NCI-H2227 (cell line): Measurements from ENCODE around the gene MC5R.
A peak's percentile ranks its signal among the peaks of the same experiment; 100 is the strongest.

Source experiments
- DNase-seq: peaks from one replicate; lab custom pipeline; 2025; ENCODE audit not compliant: unreplicated experiment; lab: John Stamatoyannopoulos, UW

The MC5R gene

DNA sequence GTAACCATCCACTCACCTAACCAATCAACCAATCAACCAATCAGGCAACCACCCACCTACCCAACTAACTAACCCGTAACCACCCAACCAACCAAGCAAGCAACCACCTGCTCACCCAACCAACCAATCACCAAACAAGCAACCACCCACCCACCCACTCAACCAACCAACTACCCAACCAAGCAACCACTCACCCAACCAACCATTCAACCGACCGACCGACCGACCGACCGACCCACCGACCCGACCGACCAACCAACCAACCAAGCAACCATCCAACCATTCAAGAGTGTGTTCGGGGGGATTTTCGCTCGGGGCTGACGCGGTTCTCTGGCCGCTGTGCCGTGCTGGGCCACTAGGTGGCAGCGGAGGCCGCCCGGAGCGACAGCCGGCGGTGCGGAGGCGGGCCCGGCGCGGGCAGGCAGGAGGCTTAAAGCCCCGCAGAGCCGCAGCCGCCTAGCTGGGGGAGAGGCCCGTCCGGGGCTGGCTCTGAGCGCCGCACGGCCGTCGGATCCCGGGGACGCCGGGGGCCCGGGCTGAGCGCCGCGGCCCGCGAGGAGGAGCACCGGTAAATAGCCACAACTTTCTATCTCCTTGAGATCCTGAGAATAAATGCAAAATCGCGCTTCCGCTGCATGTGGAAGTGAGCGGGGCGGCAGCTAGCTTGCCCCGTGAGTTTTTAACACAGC, at the start of gene MC5R:
Gene MC5R, plus strand, starts transcription at position 443 of the 689 bp plus-strand sequence. CDS start 1,617 bp downstream, outside the sequence.
- DNase-seq: peak; percentile 78

DNA sequence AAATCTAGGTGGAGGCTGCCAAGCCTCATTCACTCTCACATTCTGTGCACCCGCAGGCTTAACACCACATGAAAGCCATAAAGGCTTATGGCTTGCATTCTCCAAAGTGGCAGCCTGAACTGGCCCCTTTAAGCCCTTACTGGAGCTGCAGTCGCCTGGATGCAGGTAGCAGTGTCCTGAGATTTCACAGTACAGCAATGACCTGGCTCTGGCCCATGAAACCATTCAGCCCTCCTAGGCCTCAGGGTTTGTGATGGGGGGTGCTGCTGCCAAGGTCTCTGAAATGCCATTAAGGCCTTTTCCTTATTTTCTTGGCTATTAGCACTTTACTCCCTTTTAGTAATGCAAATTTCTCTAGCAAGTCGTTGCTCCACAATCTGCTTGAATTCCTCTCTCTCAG, 48.9 kb upstream of the MC5R start:
- no peak for DNase-seq

DNA sequence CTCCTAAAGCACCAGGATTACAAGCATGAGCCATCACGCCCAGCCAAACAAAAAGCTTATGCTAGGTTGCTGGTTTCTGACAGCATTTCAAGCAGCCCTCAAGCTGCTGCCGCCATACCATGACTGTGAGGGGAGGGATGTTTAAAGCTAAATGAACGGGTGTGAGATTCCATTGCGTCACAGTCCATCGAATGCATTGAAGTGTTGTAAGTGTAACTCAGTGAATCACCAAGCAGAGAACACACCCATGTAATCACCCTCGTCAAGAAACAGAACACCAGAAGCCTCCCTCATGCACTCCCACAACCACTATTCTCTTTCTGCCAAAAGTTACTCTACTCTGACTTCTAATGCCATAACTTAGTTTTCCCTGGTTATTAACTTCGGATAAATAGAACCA, 32.8 kb upstream of the MC5R start:
- no peak for DNase-seq

DNA sequence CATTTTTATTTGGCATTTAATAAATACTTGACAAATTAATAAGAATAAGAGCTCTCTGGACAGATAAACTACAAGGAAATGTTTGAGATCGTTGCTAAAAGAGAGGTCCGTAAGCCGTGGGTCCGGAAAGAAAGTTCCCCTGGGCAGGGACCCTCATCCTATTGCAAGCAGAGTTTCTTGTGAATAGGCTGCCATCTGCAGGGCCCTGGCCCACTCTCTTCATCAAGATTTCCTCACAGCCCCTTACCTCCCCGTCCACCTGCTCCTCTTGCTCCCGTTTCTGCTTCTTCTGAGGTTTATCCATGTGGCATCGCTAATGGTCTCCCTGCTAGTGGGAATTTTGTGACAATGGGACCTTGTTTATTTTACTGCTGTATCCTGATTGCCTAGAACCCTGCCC, 30.1 kb upstream of the MC5R start:
- no peak for DNase-seq

DNA sequence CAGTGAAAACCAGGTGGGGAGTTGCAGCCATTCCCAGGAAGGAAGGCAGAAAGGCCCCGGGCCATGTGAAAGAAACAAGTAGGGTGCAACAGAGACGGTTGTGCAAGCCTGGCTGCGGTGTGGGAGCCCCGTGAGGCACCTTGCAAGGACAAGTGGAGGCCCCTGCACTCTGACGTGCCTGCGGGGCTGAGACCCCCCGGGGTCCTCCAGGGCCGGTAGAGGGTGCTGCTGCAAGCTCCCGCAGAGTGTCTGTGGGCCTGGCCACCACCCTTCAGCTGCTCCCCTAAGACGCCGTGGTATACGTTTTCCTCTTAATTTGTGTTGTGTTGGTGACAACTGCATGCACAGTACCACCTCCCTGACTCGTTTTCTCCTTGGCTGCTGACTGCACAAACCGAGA, 27.4 kb upstream of the MC5R start:
- DNase-seq: no peak

DNA sequence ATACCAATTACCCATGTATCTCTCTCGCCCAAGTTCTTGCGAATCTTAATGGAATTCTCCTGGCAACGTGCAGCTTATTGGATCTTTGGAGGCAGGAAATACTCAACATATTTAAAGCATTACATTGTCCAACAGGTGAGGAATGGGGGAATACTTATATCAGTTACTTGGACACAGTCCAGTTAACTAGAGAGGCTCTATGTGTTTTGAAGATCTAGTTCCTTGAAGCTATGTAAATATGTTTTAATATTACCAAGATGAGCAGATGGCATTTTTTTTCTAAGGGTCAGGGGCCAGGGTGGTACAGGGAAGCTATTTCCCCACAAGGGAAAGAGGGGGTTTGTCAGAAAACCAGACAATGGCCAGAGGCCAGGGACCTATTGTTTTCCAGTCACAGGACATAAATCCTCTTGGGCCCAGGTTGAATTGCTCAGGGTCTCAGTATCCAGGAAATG, 26.8 kb upstream of the MC5R start:
- no peak for DNase-seq

DNA sequence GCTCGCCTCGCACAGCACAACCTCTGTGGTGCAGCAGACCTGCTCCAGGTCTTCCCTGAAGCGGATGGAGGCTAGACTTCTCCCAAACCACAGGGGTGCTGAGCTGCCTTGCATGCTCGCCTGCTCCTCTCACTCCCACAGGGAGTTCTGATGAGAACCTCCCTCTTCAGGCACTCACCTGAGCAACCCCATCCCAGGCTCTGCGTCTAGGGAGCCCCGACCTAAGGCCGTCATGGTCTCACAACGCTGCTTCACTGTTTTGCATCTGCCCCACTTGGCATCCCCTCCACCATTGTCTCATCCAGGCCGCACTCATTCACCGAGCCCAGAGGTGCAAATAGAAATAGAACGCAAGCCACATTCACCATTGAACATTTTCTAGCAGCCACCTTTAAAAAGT, 24.6 kb upstream of the MC5R start:
- no peak for DNase-seq

DNA sequence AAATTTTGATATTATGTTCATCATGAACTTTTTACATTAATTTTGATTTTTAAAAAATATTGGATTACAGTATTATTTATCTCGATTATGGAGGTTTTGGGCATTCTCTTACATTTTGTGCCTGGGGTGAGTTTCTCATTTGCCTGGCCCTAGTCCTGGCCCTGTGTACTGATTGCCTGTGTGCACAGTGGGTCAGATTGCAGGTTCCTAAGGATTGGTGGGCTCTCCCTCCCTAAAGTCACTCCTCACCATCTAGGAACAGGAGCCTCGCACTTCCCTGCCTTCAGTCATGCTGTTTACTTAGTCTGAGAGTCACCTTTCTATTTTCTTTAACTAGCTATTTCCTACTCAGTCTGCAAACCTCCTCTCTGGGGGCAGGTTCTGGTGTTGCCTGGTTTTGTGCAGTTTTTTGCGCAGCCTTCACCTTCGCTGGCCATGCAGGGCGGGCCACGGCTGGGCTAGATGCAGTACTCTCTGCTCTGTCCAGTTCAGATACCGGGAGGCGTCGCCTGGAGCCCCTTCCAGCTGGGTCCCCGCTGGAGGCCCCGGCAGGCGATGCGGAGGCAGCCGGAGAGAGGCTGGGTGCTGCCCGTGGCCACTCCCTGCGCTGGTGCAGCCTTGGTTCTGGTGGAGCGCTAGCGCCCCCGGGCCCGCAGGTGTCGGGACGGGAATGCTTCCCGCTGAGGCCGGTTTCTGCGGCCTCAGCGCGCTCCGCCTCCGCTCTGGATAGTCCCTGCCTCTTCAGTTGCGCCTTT, 23.3 kb upstream of the MC5R start:
- DNase-seq: peak; percentile 66

DNA sequence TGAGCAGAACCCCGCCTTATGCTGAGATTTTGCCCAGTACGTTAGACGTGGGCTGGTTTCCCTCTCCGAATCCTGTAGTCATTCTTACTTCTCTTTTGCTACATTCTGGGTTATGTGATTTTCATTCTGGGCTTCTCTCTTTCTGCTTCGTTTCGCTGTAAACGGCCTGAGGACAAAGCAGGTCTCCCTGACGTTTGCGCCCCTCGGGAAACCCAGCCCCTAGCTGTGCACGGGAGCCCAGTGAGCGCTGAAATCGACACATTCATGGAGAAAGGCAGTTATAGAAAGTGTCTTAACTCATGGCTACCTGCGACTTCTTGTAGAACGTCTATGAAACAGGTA, 22.7 kb upstream of the MC5R start:
- DNase-seq: no peak

DNA sequence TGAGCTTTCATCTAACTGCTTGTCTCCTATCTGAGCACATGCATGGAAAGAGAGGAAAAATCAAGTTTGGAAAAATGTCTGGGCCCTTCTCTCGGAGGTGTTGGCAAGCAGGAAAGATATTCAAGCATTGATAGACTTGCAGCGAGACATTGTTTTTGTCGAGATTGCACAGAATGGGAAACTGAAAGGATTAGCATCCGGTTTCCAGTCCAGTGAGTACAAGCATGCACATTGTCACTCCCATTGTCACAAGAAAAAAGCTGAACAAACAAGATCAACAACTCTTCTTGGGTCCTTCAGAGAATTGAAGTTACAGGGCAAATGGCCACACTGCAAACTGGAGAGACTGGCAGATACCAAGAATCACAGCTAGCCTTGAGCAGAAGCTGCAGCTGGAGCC, 19.6 kb upstream of the MC5R start:
- DNase-seq: no peak

DNA sequence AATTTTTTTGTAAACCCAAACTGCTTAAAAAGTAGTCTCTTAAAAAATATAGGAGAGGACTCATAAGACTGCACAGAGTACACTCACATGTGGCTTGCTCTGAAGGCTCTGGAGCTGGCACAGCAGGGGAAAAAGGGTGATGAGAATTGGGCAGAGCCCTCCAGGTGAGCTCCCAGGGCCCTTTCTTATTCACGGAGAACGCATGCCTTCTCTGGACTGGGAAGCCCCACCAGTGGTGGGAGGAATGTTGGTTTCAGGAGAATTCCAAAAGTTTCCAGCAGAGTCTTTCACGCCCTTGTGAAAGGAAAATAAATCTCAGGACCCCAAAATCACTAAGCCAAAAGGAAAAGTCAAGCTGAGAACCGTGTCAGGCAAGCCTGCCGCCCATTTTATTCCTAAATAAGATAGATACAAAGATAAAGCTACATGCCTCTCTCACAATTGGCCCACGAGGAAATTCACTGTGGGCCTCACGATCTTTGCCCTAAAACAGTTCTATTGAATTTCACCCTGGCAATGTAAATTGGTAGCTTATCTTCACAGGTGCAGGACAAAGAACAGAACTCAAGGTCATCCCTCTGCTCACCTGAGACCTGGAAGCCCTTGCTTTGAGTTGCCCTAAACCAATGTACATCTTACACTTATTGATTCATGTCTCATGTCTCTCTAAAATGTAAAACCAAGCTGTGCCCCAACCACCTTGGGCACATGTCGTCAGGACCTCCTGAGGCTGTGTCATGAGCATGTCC, 15.5 kb upstream of the MC5R start:
- DNase-seq: no peak

DNA sequence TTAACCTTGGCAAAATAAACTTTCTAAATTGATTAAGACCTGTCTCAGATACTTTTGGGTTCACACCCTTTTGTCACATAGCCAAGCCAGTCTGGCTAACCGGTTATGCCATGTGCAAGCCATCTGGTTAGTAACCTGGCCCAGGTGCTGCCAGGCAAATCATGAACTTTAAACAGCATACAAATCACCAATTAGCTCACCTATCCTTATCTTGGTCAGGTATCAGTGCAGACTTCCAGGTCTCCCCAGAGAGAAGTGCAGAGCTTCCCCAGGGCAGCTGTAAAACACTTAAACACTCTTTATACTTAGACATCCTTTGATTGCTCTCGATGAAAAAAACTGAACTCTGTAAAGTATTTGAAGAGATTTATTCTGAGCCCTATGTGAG, 14.9 kb upstream of the MC5R start:
- DNase-seq: no peak

DNA sequence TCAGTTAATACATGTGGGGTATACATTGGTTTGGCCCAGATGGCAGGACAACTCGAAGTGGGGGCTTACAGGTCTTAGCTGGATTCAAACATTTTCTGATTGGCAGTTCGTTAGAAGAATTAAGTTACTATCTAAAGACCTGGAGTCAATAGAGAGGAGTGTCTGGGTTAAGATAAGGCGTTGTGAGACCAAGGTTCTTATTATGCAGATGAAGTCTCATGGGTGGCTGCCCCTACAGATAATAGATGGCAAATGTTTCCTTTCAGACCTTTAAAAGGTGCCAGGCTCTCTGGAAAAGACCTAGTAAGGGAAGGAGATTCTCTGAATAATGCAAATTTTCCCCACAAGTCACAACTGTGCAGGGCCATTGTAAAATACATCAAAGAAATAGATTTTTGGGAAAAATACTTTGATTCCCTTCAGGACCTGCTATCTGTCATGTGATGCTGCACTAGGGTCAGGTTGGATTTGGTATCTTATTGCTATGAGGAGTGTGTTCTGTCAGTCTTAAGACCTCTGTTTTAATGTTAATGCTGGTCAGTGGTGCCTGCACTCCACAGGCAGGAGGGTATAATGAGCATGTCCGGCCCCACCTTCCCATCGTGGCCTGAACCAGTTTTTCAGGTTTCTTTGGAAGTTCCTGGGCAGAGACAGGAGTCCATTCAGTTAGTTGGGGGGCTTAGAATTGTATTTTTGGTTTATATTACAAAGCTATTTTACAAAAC, 14.3 kb upstream of the MC5R start:
- no peak for DNase-seq

DNA sequence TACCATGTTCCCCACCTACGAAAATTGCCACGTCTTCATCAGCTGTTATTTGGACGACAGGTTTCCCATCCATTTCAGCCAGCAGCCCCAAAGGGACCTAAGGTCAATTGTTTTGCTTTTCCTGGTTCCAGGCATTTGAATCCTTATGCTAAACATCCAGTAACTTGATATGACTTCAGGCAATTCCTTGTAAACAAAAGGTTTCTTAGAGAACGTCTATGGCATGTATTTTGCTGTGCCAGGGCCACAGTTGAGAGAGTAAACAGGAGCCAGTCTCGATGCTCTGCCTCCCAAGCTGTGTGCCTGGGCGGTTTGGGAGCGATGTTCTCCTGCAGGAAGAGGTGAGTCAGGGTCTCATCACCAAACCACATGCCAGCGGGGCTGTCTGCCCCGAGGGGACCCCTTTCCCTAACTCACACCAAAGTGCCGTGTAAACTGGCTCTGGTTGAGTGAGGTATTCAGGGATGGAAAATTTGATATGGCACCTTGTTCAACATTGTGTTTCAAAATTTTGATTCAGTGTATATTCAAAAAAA, 12.9 kb upstream of the MC5R start:
- no peak for DNase-seq

DNA sequence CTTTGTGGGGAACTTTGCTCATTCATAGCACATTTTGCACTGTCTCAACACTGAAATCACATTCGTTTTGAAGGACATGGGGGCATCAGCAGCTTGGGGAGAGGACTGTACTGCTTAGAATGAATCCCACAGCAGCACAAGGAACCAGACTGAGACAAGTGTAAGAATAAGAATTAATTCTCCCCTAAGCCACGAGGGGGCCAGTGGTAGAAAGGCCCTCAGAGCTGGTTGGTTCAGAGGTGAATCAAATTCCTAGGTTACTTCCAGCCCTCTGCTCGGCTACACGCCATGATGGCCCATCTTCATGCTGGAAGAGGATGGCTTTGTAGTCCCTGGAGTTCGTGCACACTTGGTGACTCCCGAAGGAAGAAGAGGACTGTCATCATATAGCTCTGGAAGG, 12.0 kb upstream of the MC5R start:
- no peak for DNase-seq

DNA sequence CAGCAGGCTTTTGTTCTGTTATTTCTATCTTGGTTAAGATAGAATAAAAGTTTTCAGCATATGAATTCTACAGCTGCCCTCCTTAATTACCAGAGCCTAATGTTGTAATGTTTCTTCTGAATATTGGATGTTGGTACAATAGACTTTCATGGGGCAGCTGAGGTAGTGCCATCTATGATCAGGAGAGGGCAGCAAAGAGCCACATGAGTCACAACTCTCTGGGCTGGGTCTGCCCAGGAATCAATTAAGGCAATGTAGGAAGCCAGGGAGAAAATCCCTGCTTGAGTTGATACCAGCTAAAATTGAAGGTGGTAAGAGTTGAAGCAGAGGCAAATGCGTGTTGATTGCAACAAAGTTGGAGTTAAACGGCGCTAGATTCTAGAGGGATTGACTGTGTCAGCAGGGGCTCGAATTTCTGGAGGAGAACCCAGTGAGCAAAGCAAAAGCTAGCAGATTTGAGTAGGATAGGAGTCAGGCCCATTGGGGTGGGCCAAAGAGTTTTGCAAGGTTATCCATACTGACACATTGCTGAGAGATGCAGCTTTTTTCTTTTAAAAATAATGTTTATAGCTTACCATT, 10.6 kb upstream of the MC5R start:
- peak; percentile 73 for DNase-seq

DNA sequence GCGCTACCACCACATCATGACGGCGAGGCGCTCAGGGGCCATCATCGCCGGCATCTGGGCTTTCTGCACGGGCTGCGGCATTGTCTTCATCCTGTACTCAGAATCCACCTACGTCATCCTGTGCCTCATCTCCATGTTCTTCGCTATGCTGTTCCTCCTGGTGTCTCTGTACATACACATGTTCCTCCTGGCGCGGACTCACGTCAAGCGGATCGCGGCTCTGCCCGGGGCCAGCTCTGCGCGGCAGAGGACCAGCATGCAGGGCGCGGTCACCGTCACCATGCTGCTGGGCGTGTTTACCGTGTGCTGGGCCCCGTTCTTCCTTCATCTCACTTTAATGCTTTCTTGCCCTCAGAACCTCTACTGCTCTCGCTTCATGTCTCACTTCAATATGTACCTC, 2.3 kb downstream of the MC5R start:
- DNase-seq: no peak

DNA sequence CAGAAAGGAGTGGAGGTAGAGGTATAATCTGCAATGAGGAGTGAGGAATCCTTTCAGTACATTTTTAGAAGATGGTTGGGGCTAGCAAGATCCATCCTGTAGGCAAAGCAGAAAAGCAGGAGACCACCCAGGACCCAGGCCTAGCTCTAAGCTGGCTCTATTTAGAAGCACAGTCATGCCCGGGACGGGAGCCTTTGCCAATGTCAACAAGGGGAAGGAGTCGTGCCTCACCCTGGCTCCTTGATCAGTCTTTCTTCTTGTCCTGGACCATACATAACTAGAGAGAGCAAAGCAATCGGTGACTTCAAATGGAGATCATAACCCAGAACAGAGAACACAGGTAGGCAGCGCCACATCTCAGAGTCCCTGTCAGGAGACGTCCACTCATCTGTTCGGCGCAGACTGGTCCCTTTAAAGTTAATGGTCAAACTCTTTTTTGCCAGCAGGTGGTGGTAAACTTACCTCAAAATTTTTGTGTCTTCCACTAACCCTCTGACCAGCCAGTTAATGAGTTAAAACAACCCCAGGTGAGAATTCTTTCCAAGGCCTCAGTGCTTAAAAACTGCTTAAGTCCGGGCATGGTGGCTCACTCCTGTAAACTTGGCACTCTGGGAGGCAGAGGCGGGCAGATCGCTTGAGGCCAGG, 8.0 kb downstream of the MC5R start:
- DNase-seq: no peak

DNA sequence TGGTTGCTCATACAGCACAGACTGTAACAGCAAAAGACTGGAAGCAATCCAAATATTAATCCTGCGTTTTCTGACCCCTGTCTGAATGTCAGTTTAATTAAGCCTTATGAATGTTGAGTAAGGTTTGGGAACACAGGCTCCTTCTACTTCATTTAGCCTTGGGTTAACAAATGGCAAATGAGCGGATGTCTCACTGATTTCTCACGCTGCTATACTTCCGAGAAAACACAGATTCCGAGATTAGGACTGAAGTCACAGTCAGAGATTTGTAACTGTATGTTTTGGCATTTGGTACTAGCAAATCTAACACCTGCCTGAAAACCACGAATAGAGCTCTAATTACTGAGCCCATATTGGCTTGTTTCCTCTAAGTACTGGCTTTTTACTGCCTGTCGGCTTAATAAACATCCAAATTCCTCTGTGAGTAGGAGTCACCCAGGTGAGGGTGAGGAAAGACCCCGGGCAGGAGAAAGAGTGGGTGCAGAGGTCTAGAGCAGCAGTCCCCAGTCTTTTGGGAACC, 10.6 kb downstream of the MC5R start:
- DNase-seq: no peak

DNA sequence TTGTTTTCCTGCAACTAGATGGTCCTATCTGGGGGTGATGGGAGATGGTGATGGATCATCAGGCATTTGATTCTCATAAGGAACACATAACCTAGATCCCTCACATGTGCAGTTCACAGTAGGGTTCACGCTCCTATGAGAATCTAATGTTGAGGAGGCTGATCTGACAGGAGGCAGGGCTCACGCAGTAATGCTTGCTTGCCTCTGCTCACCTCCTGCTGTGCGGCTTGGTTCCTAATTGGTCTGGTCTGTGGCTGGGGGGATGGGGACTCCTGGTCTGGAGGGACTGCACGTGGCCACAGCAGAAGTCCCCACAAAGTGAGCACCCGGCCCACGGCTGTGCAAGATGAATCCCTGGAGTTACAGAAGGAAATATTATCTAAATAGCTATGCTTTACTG, 11.3 kb downstream of the MC5R start:
- no peak for DNase-seq
